GM12878 (cell line): ENCODE measurements around the gene AMPH. TPM values are rescaled to one million over a fixed set of nuclear protein-coding genes. Genes with fewer than 3 reads are reported as not detected.

Experiments
- ATAC-seq: fragments of 200-7000 bp; cut with Tn5 transposase; 3 replicates; pipeline ENCODE4 v1.9.1; 2020; ENCODE audit warnings: mild to moderate bottlenecking, moderate library complexity
- BruUV-seq: library from RNA; stranded (reverse); fragments of 400-500 nt; replicated peaks from 2 replicates; lab custom pipeline; 2021; lab: Mats Ljungman, UMichigan
- CTCF ChIA-PET: fragments of 300-600 bp; sonication (Branson Sonifier 250); formaldehyde crosslinking; extraction: SDS; loops from one replicate; lab custom pipeline; 2021; ENCODE audit warnings: inconsistent platforms; lab: Yijun Ruan, JAX
- POLR2A ChIA-PET: fragments of 350-600 bp; formaldehyde crosslinking; extraction: SDS; loops from one replicate; lab custom pipeline; 2021; ENCODE audit warnings: inconsistent platforms; lab: Charles Lee
- RAD21 ChIA-PET: fragments of 300-600 bp; sonication (Branson Sonifier 250); formaldehyde crosslinking; loops from one replicate; lab custom pipeline; 2023; ENCODE audit warnings: antibody characterized with exemption; ENCODE audit not compliant: unreplicated experiment; lab: Charles Lee
- SMC1A ChIA-PET: fragments of 300-600 bp; sonication (Branson Sonifier 250); formaldehyde crosslinking; loops from one replicate; lab custom pipeline; 2023; ENCODE audit not compliant: unreplicated experiment, uncharacterized antibody; lab: Charles Lee
- DNase-seq: peaks from one replicate; pipeline ENCODE4 v3.0.0-alpha.2; 2011; ENCODE audit warnings: low read depth, low spot score
- FAIRE-seq: peaks from 3 replicates; lab custom pipeline; 2011; peaks lifted over from hg19 to GRCh38; lab: Jason Lieb, UNC
- H2AFZ ChIP-seq: 2 replicates; pipeline ENCODE4 v1.6.0; 2011; ENCODE audit warnings: low read depth, low read length, control low read depth; ENCODE audit not compliant: control insufficient read depth
- H3K27ac ChIP-seq: 2 replicates; pipeline ENCODE4 v1.5.1; 2011; ENCODE audit warnings: control low read depth; ENCODE audit not compliant: control insufficient read depth, insufficient read depth
- H3K27me3 ChIP-seq, 2 experiments: replicated peaks in 1 of 2; 2 replicates each; pipeline versions ENCODE4 v1.6.0 to v1.6.1; 2011; ENCODE audit warnings: low read length in 1 of 2; ENCODE audit not compliant: control insufficient read depth in 2 of 2, insufficient read depth in 2 of 2
- H3K36me3 ChIP-seq, 2 experiments: 2 replicates each; pipeline ENCODE4 v1.5.1; 2011; ENCODE audit warnings: low read length in 1 of 2; ENCODE audit not compliant: control insufficient read depth in 2 of 2, insufficient read depth in 2 of 2
- H3K4me1 ChIP-seq: 2 replicates; pipeline ENCODE4 v1.6.1; 2011; ENCODE audit warnings: mild to moderate bottlenecking, low read length, moderate library complexity, mixed read lengths; ENCODE audit not compliant: control insufficient read depth, insufficient read depth
- H3K4me2 ChIP-seq: 2 replicates; pipeline ENCODE4 v1.6.0; 2011; ENCODE audit warnings: control low read depth; ENCODE audit not compliant: control insufficient read depth, insufficient read depth
- H3K4me3 ChIP-seq: fragments of 200-600 bp; sonication (generic); 2 replicates; pipeline ENCODE4 v1.5.1; 2016
- H3K79me2 ChIP-seq: 2 replicates; pipeline ENCODE4 v1.6.0; 2011; ENCODE audit warnings: low read length; ENCODE audit not compliant: control insufficient read depth, insufficient read depth
- H3K9ac ChIP-seq: 2 replicates; pipeline ENCODE4 v1.8.0; 2011; ENCODE audit warnings: low read length, control low read depth, mixed read lengths; ENCODE audit not compliant: control insufficient read depth, insufficient read depth
- H3K9me3 ChIP-seq: replicated peaks from 3 replicates; pipeline ENCODE4 v1.5.1; 2011; ENCODE audit warnings: mild to moderate bottlenecking, low read length; ENCODE audit not compliant: control insufficient read depth, insufficient read depth
- H4K20me1 ChIP-seq: 2 replicates; pipeline ENCODE4 v1.6.0; 2011; ENCODE audit not compliant: control insufficient read depth, insufficient read depth
- BCL3 ChIP-seq: IDR thresholded peaks from 2 replicates; pipeline ENCODE4 v1.6.1; 2011; ENCODE audit warnings: borderline replicate concordance, low read depth, mild to moderate bottlenecking, moderate library complexity, low read length; ENCODE audit not compliant: insufficient read depth, poor library complexity, severe bottlenecking
- CBFB ChIP-seq: IDR thresholded peaks from 2 replicates; pipeline ENCODE4 v1.6.1; 2016; ENCODE audit warnings: antibody characterized with exemption, low read depth
- CREM ChIP-seq: IDR thresholded peaks from 2 replicates; pipeline ENCODE4 v1.6.1; 2014; ENCODE audit warnings: antibody characterized with exemption, low read depth
- CTCF ChIP-seq, 3 experiments: IDR thresholded peaks in 2 of 3; conservative IDR thresholded peaks in 1 of 3; 2 replicates each; pipeline ENCODE4 v1.5.1; 2011; ENCODE audit warnings: low read depth in 3 of 3, low read length in 3 of 3, mild to moderate bottlenecking in 3 of 3, control low read depth in 2 of 3, moderate library complexity in 2 of 3, inconsistent platforms in 1 of 3, mixed read lengths in 1 of 3; ENCODE audit not compliant: control insufficient read depth in 2 of 3, insufficient read depth in 1 of 3; ENCODE audit errors: extremely low read depth in 1 of 3
- HDAC6 ChIP-seq: fragments of 200-600 bp; sonication (generic); IDR thresholded peaks from one replicate; pipeline ENCODE4 v1.8.0; 2017; ENCODE audit warnings: antibody characterized with exemption; ENCODE audit not compliant: unreplicated experiment
- IKZF1 ChIP-seq: fragments of 450-650 bp; conservative IDR thresholded peaks from 2 replicates; pipeline ENCODE4 v1.6.1; 2017; ENCODE audit warnings: antibody characterized with exemption, mild to moderate bottlenecking
- IKZF2 ChIP-seq, 2 experiments: fragments of 450-650 bp; IDR thresholded peaks; 2 replicates each; pipeline ENCODE4 v1.6.1; 2017; ENCODE audit warnings: mild to moderate bottlenecking in 2 of 2, moderate library complexity in 2 of 2
- LARP7 ChIP-seq: fragments of 450-650 bp; IDR thresholded peaks from 2 replicates; pipeline ENCODE4 v1.6.1; 2017; ENCODE audit warnings: mild to moderate bottlenecking
- MAX ChIP-seq: IDR thresholded peaks from 2 replicates; pipeline ENCODE4 v1.6.1; 2012; ENCODE audit warnings: low read depth, low read length, improper control_type of control experiment
- MLLT1 ChIP-seq: fragments of 450-650 bp; IDR thresholded peaks from 2 replicates; pipeline ENCODE4 v1.6.1; 2016; ENCODE audit warnings: mild to moderate bottlenecking
- PKNOX1 ChIP-seq: fragments of 450-650 bp; IDR thresholded peaks from 2 replicates; pipeline ENCODE4 v1.6.1; 2016; ENCODE audit warnings: mild to moderate bottlenecking
- RB1 ChIP-seq: fragments of 450-650 bp; formaldehyde crosslinking; IDR thresholded peaks from 2 replicates; pipeline ENCODE4 v1.6.1; 2017; ENCODE audit warnings: mild to moderate bottlenecking, borderline replicate concordance
- SPI1 ChIP-seq: IDR thresholded peaks from 2 replicates; pipeline ENCODE4 v1.6.1; 2011; ENCODE audit warnings: low read depth, mild to moderate bottlenecking, low read length, moderate library complexity, borderline replicate concordance; ENCODE audit not compliant: insufficient read depth
- TCF12 ChIP-seq: IDR thresholded peaks from 2 replicates; pipeline ENCODE4 v1.6.1; 2011; ENCODE audit warnings: low read depth, mild to moderate bottlenecking, low read length
- ZBED1 ChIP-seq: IDR thresholded peaks from 2 replicates; pipeline ENCODE4 v1.6.1; 2016; ENCODE audit warnings: borderline replicate concordance
- ZNF622 ChIP-seq: fragments of 450-650 bp; IDR thresholded peaks from 2 replicates; pipeline ENCODE4 v1.6.1; 2017; ENCODE audit warnings: mild to moderate bottlenecking, inconsistent platforms
- ZSCAN29 ChIP-seq: fragments of 450-650 bp; IDR thresholded peaks from 2 replicates; pipeline ENCODE4 v1.6.1; 2017; ENCODE audit warnings: mild to moderate bottlenecking, moderate library complexity
- WGBS: methylation state at CpG from one replicate; pipeline ENCODE4 v1.1.6; 2016; ENCODE audit warnings: low lambda C conversion rate; ENCODE audit not compliant: insufficient replicate concordance, insufficient coverage; ENCODE audit errors: missing lambda C conversion rate; 5-methylcytosine and 5-hydroxymethylcytosine counted together
- in situ Hi-C: fragments of 300-500 bp; cut with MboI; formaldehyde crosslinking; loops from 9 replicates; pipeline ENCODE4 v1.14.3; 2018; ENCODE audit warnings: mixed read lengths
- intact Hi-C: fragments of 100-400 bp; cut with micrococcal nuclease; formaldehyde crosslinking; loops from one replicate; pipeline ENCODE4 v1.14.2; 2022; ENCODE audit not compliant: unreplicated experiment
- polyA plus RNA-seq, 11 experiments: library from polyadenylated mRNA; depleted of rRNA in 4 of 11; unstranded in 6 of 11; stranded (reverse) in 5 of 11; fragments of >200 nt; fragmentation: Nextera tagmentation in 4 of 11; fragmentation: Illumina TruSeq in 1 of 11; extraction: Ambion mirVana in 4 of 11; extraction: Trizol in 1 of 11; gene quantifications; 1 replicate in 1 of 11; 2 replicates in 10 of 11; pipeline versions ENCODE4 v1.2.1 to v1.2.3, GENCODE V29; 2011 to 2016; ENCODE audit warnings: inconsistent platforms in 2 of 11, missing spikeins in 2 of 11, low read depth in 1 of 11
- total RNA-seq, 4 experiments: library from RNA; depleted of rRNA in 3 of 4; stranded (reverse); fragments of >200 nt in 3 of 4; fragmentation: Illumina TruSeq in 1 of 4; extraction: Trizol in 1 of 4; gene quantifications; 2 replicates each; pipeline versions ENCODE4 v1.2.1 to v1.2.3, GENCODE V29; 2013 to 2021

AMPH gene
- total and polyA plus RNA-seq, 10 of the 15 experiments (the other 5 are each of a cell fraction or from before 2014, with no cell fraction given) = 0.03 to 0.24 (median 0.08) TPM; not detected in 2

GRCh38 chr7:38658921-38659320 is 27.7 kb upstream of the AMPH start:
- FAIRE-seq (no peak), DNase-seq (no peak), ATAC-seq (no peak)
- Histone ChIP-seq H4K20me1 (no peaks in the 10 kb centered on the region), H3K4me1 (no peaks in the 10 kb centered on the region), H3K27ac (no peak overlapping the region), H3K4me2 (no peak overlapping the region), H3K9ac (no peak overlapping the region), H3K9me3 (no peaks in the 10 kb centered on the region), H3K36me3 (no peaks in the 10 kb centered on the region), H3K27me3 (no peaks in the 10 kb centered on the region), H2AFZ (no peak overlapping the region), H3K4me3 (no peak overlapping the region), H3K79me2 (no peaks in the 10 kb centered on the region)
- no peak for TF ChIP-seq HDAC6
- TF ChIP-seq RB1 = no peak
- no peak for TF ChIP-seq PKNOX1
- TF ChIP-seq MAX = no peak
- no peak for TF ChIP-seq ZSCAN29
- no peak for TF ChIP-seq IKZF2 (IDR thresholded peaks at IDR 0.05)
- no peak for TF ChIP-seq SPI1
- no peak for TF ChIP-seq ZBED1
- TF ChIP-seq IKZF1 = no peak
- no peak for TF ChIP-seq LARP7
- TF ChIP-seq CTCF (IDR thresholded peaks at IDR 0.05 in 2 of 3, conservative IDR thresholded peaks at IDR 0.05 in 1 of 3; ENCODE audit: control insufficient read depth in 2 of 3, extremely low read depth in 1 of 3, insufficient read depth in 1 of 3, low read depth in 3 of 3, low read length in 3 of 3) = no peak
- TF ChIP-seq CBFB = no peak
- TF ChIP-seq TCF12 = no peak
- no peak for TF ChIP-seq MLLT1
- no peak for TF ChIP-seq CREM
- no peak for TF ChIP-seq ZNF622
- TF ChIP-seq BCL3 = no peak
- in situ Hi-C loops (no loop called here), intact Hi-C loops (no loop called here)
- ChIA-PET SMC1A (interaction anchor here (1.6 to 3.3 kb wide), 3 partner anchors 220 to 259 kb away, joined by 4 to 29 read pairs (median 5); no protein-coding TSS in a partner anchor), CTCF (interaction anchor here (0.7 to 4.0 kb wide), 9 partner anchors 11 to 271 kb away, joined by 3 to 59 read pairs (median 4); no protein-coding TSS in a partner anchor), POLR2A (no interaction called here), RAD21 (interaction anchor here (1.0 kb wide), 1 partner anchor 260 kb away, joined by 4 read pairs; no protein-coding TSS in a partner anchor)
- WGBS = 91% methylated on average over 2 of the region's 2 CpGs
- BruUV-seq = no TSS peak
